IMR-90 (cell line): ENCODE measurements around the gene SPINT2. TPM values are rescaled to one million over a fixed set of nuclear protein-coding genes. Genes with fewer than 3 reads are reported as not detected.

Experiments used
- ATAC-seq: fragments of 200-7000 bp; cut with Tn5 transposase; 2 replicates; pipeline ENCODE4 v1.9.1; 2020; ENCODE audit warnings: low read depth, mild to moderate bottlenecking, moderate library complexity
- BruUV-seq: library from RNA; stranded (reverse); fragments of 400-500 nt; replicated peaks from 2 replicates; lab custom pipeline; 2021; lab: Mats Ljungman, UMichigan
- CTCF ChIA-PET: fragments of 300-600 bp; formaldehyde crosslinking; extraction: SDS; loops from one replicate; lab custom pipeline; 2021; ENCODE audit warnings: antibody characterized with exemption; lab: Yijun Ruan, JAX
- POLR2A ChIA-PET: fragments of 300-600 bp; sonication (Branson Sonifier 250); formaldehyde crosslinking; loops from one replicate; lab custom pipeline; 2022; ENCODE audit warnings: antibody characterized with exemption; ENCODE audit not compliant: unreplicated experiment; lab: Charles Lee
- DNase-seq: peaks from one replicate; pipeline ENCODE4 v3.0.0; 2013
- H2AFZ ChIP-seq: replicated peaks from 2 replicates; pipeline ENCODE3; 2013; ENCODE audit warnings: low read length, mild to moderate bottlenecking; ENCODE audit not compliant: poor library complexity
- H2AK5ac ChIP-seq: 2 replicates; pipeline ENCODE4 v1.6.1; 2013; ENCODE audit warnings: low read depth, low read length, inconsistent platforms
- H2AK9ac ChIP-seq: replicated peaks from 2 replicates; pipeline ENCODE3; 2013; ENCODE audit warnings: mild to moderate bottlenecking, low read depth, low read length, moderate library complexity; ENCODE audit not compliant: poor library complexity
- H2BK120ac ChIP-seq: 2 replicates; pipeline ENCODE4 v1.6.1; 2013; ENCODE audit warnings: low read depth, low read length, inconsistent platforms
- H2BK15ac ChIP-seq: 3 replicates; pipeline ENCODE4 v1.6.1; 2013; ENCODE audit warnings: low read depth, low read length, inconsistent platforms
- H2BK20ac ChIP-seq: 2 replicates; pipeline ENCODE4 v1.6.1; 2013; ENCODE audit warnings: low read depth, mild to moderate bottlenecking, inconsistent platforms, low read length, moderate library complexity
- H2BK5ac ChIP-seq: 2 replicates; pipeline ENCODE4 v1.6.1; 2013; ENCODE audit warnings: mild to moderate bottlenecking, low read depth, low read length, inconsistent platforms; ENCODE audit not compliant: poor library complexity, severe bottlenecking
- H3K14ac ChIP-seq: replicated peaks from 2 replicates; pipeline ENCODE4 v1.6.1; 2013; ENCODE audit warnings: low read depth, low read length, inconsistent platforms
- H3K18ac ChIP-seq: 2 replicates; pipeline ENCODE4 v1.6.1; 2013; ENCODE audit warnings: low read depth, low read length, control low read depth
- H3K23ac ChIP-seq: 2 replicates; pipeline ENCODE4 v1.6.1; 2013; ENCODE audit warnings: low read depth, low read length, inconsistent platforms
- H3K27ac ChIP-seq: 2 replicates; pipeline ENCODE4 v1.5.1; 2013; ENCODE audit warnings: mild to moderate bottlenecking, control low read depth, low read length; ENCODE audit not compliant: insufficient read depth
- H3K27me3 ChIP-seq: 2 replicates; pipeline ENCODE4 v1.6.1; 2013; ENCODE audit warnings: low read length; ENCODE audit not compliant: control insufficient read depth, insufficient read depth
- H3K36me3 ChIP-seq: 2 replicates; pipeline ENCODE4 v1.6.1; 2013; ENCODE audit warnings: low read length, mixed read lengths; ENCODE audit not compliant: control insufficient read depth, insufficient read depth
- H3K4ac ChIP-seq: 2 replicates; pipeline ENCODE4 v1.6.1; 2013; ENCODE audit warnings: low read depth, low read length, inconsistent platforms
- H3K4me1 ChIP-seq: 2 replicates; pipeline ENCODE4 v1.6.1; 2013; ENCODE audit warnings: low read length, mixed read lengths; ENCODE audit not compliant: control insufficient read depth, insufficient read depth
- H3K4me2 ChIP-seq: 2 replicates; pipeline ENCODE4 v1.6.1; 2013; ENCODE audit warnings: low read depth, mild to moderate bottlenecking, control low read depth, low read length, moderate library complexity
- H3K4me3 ChIP-seq: 2 replicates; pipeline ENCODE4 v1.5.1; 2013; ENCODE audit warnings: low read depth, mild to moderate bottlenecking, control low read depth, low read length, moderate library complexity; ENCODE audit not compliant: insufficient read depth
- H3K56ac ChIP-seq: 2 replicates; pipeline ENCODE4 v1.6.1; 2013; ENCODE audit warnings: low read length, inconsistent platforms; ENCODE audit not compliant: insufficient read depth; ENCODE audit errors: extremely low read depth
- H3K79me1 ChIP-seq, 2 experiments: 2 replicates each; pipeline ENCODE4 v1.6.1; 2013; ENCODE audit warnings: low read length in 2 of 2, inconsistent platforms in 1 of 2, low read depth in 1 of 2
- H3K9ac ChIP-seq: 2 replicates; pipeline ENCODE4 v1.6.1; 2013; ENCODE audit warnings: low read depth, low read length, control low read depth
- H3K9me1 ChIP-seq: 2 replicates; pipeline ENCODE4 v1.6.1; 2013; ENCODE audit warnings: low read length, inconsistent platforms; ENCODE audit not compliant: insufficient read depth
- H3K9me3 ChIP-seq: 2 replicates; pipeline ENCODE4 v1.6.1; 2013; ENCODE audit warnings: low read length; ENCODE audit not compliant: control insufficient read depth, insufficient read depth
- H4K20me1 ChIP-seq: 2 replicates; pipeline ENCODE4 v1.6.1; 2013; ENCODE audit warnings: low read length, inconsistent platforms; ENCODE audit not compliant: insufficient read depth
- H4K5ac ChIP-seq: 2 replicates; pipeline ENCODE4 v1.6.1; 2013; ENCODE audit warnings: mild to moderate bottlenecking, low read depth, low read length, control low read depth
- H4K8ac ChIP-seq, 2 experiments: 2 replicates each; pipeline ENCODE4 v1.6.1; 2013; ENCODE audit warnings: low read depth in 2 of 2, low read length in 2 of 2, control low read depth in 1 of 2, inconsistent platforms in 1 of 2
- H4K91ac ChIP-seq: 2 replicates; pipeline ENCODE4 v1.6.1; 2013; ENCODE audit warnings: low read depth, low read length, inconsistent platforms; ENCODE audit not compliant: insufficient read depth
- CEBPB ChIP-seq: IDR thresholded peaks from 2 replicates; pipeline ENCODE4 v1.6.1; 2012; ENCODE audit warnings: low read depth, low read length, improper control_type of control experiment
- ELK1 ChIP-seq: fragments of 150-350 bp; IDR thresholded peaks from 2 replicates; pipeline ENCODE4 v1.6.1; 2016; ENCODE audit warnings: low read depth, mild to moderate bottlenecking, low read length, moderate library complexity, borderline replicate concordance
- MXI1 ChIP-seq: IDR thresholded peaks from 2 replicates; pipeline ENCODE4 v1.6.1; 2012; ENCODE audit warnings: low read depth, mild to moderate bottlenecking, low read length, moderate library complexity, borderline replicate concordance
- POLR2A ChIP-seq: IDR thresholded peaks from 2 replicates; pipeline ENCODE4 v1.6.1; 2012; ENCODE audit warnings: mild to moderate bottlenecking, low read depth, low read length
- WGBS, 2 experiments: methylation state at CpG; one replicate each; pipeline versions ENCODE4 v1.1.5 to v1.1.7; 2013; ENCODE audit warnings: missing lambda C conversion rate in 2 of 2; ENCODE audit not compliant: insufficient read length in 1 of 2; ENCODE audit errors: extremely low coverage in 2 of 2; 5-methylcytosine and 5-hydroxymethylcytosine counted together
- dilution Hi-C: fragments of 300-500 bp; cut with HindIII; formaldehyde crosslinking; loops from one replicate; pipeline ENCODE4 v1.14.3; 2018; ENCODE audit warnings: low sequenced_read_pairs; ENCODE audit not compliant: unreplicated experiment
- in situ Hi-C: fragments of 300-500 bp; cut with MboI; formaldehyde crosslinking; loops from 3 replicates; pipeline ENCODE4 v1.14.3; 2019; ENCODE audit warnings: low sequenced_read_pairs, inconsistent platforms, mixed read lengths
- intact Hi-C: fragments of 100-400 bp; cut with micrococcal nuclease; formaldehyde crosslinking; loops from 2 replicates; pipeline ENCODE4 v1.10.0; 2022
- polyA plus RNA-seq, 3 experiments: library from polyadenylated mRNA; depleted of rRNA; stranded (reverse); fragments of >200 nt; gene quantifications; 2 replicates each; pipeline ENCODE4 v1.2.3, GENCODE V29; 2012; ENCODE audit warnings: low replicate concordance in 1 of 3
- total RNA-seq: library from RNA; depleted of rRNA; stranded (reverse); fragments of >200 nt; gene quantifications from 2 replicates; pipeline ENCODE4 v1.2.3, GENCODE V29; 2012

SPINT2 gene
- total and polyA plus RNA-seq, 2 of the 4 experiments (the other 2 are of a cell fraction) = 0.54 to 1.2 TPM

GRCh38 chr19:38308006-38308766 lies 43.8 kb downstream of the SPINT2 start:
- TF ChIP-seq CEBPB (peak; percentile 51; the same call in 1 of the 2 replicates), MXI1 (no peak), ELK1 (no peak), POLR2A (no peak)
- Histone ChIP-seq H3K27me3 (no peaks in the 10 kb centered on the region), H3K18ac (no peak overlapping the region), H4K20me1 (peaks cover 4% of the 10 kb centered on the region; the same call in 1 of the 2 replicates), H3K9me3 (no peaks in the 10 kb centered on the region), H2BK20ac (no peak overlapping the region), H3K79me1 (peaks cover 7 to 30% of the 10 kb centered on the region in 2 experiments), H2BK5ac (no peak overlapping the region), H3K56ac (no peak overlapping the region), H3K4ac (no peak overlapping the region), H4K8ac (no peak overlapping the region), H2BK120ac (no peak overlapping the region), H2AK5ac (no peak overlapping the region), H3K4me2 (no peak overlapping the region), H4K5ac (no peak overlapping the region), H3K4me3 (no peak overlapping the region), H2AFZ (no peak overlapping the region), H3K36me3 (peaks cover 30% of the 10 kb centered on the region), H2BK15ac (no peak overlapping the region), H3K27ac (no peak overlapping the region), H3K4me1 (0 out of 2 replicates have a peak, but pooled peaks cover 2% of the 10 kb centered on the region), H3K9me1 (no peaks in the 10 kb centered on the region), H3K9ac (no peak overlapping the region), H3K14ac (no peak overlapping the region), H2AK9ac (no peak overlapping the region), H3K23ac (no peak overlapping the region), H4K91ac (no peak overlapping the region)
- ATAC-seq (no peak), DNase-seq (no peak)
- ChIA-PET POLR2A (no interaction called here), CTCF (no interaction called here)
- no TSS peak for BruUV-seq
- WGBS, 2 experiments = 94% methylated on average over 9 of the region's 12 CpGs; no CpG with 5 or more reads in 1 of the 2 experiments
- in situ Hi-C loops = no loop called here
- dilution Hi-C loops = no loop called here
- intact Hi-C loops = no loop called here
